ENCODE measurements around the gene SLPI.

DNA sequence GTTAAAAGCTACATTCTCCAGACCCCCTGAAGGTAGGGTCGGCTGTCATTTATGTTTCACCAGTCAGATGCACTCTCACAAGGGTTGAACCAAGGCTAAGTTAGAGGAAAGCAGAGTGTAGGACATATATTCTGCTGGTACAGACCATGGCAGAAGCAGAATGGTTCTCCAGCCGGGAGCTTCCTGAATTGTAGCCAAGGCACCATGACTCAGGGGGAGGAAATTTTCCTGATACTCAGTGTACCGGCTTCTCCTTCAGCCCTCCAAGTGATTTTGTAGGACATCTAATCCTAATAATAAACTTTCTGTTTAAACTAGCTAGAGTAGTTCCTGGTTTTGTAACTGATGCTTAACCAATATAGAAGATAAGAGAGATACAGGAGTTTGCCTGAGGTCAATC is 14.2 kb upstream of the SLPI start:
- TF ChIP-seq, protein P1, sequence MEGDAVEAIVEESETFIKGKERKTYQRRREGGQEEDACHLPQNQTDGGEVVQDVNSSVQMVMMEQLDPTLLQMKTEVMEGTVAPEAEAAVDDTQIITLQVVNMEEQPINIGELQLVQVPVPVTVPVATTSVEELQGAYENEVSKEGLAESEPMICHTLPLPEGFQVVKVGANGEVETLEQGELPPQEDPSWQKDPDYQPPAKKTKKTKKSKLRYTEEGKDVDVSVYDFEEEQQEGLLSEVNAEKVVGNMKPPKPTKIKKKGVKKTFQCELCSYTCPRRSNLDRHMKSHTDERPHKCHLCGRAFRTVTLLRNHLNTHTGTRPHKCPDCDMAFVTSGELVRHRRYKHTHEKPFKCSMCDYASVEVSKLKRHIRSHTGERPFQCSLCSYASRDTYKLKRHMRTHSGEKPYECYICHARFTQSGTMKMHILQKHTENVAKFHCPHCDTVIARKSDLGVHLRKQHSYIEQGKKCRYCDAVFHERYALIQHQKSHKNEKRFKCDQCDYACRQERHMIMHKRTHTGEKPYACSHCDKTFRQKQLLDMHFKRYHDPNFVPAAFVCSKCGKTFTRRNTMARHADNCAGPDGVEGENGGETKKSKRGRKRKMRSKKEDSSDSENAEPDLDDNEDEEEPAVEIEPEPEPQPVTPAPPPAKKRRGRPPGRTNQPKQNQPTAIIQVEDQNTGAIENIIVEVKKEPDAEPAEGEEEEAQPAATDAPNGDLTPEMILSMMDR (IDR thresholded peaks at IDR 0.05): no peak
- TF ChIP-seq POLR2A (IDR thresholded peaks at IDR 0.05): no peak

All from esophagus squamous epithelium (tissue), 4 donors.